T-cell (primary cell): ENCODE data around the gene MTX3. TPM values are rescaled to one million over a fixed set of nuclear protein-coding genes. Genes with fewer than 3 reads are reported as not detected.

Experiments used
- ATAC-seq, 4 experiments: fragments of 200-7000 bp in 3 of 4; fragments of 150-1000 bp in 1 of 4; cut with Tn5 transposase; replicated peaks in 1 of 4; 1 replicate in 3 of 4; 2 replicates in 1 of 4; pipeline ENCODE4 v1.10.0; 2021; ENCODE audit warnings: moderate library complexity in 3 of 4, mild to moderate bottlenecking in 2 of 4, moderate number of reproducible peaks in 1 of 4
- CTCF ChIA-PET, 2 donors: fragments of 300-600 bp; sonication (Branson Sonifier 250); formaldehyde crosslinking; loops; one replicate each; lab custom pipeline; 2022; ENCODE audit warnings: antibody characterized with exemption in 2 of 2; lab: Charles Lee
- POLR2A ChIA-PET, 2 donors: fragments of 300-600 bp; sonication (Branson Sonifier 250); formaldehyde crosslinking; loops; one replicate each; lab custom pipeline; 2022; ENCODE audit warnings: antibody characterized with exemption in 2 of 2; lab: Charles Lee
- DNase-seq, 35 experiments: peaks; one replicate each; pipeline versions ENCODE4 v3.0.0 to v3.0.0-alpha.2; 2013 to 2023
- H3K27ac ChIP-seq: one replicate; pipeline ENCODE4 v1.5.1; 2013; ENCODE audit warnings: low read length
- H3K27me3 ChIP-seq, 2 experiments: replicated peaks in 1 of 2; 1 replicate in 1 of 2; 2 replicates in 1 of 2; pipeline versions ENCODE4 v1.6.1 to v1.7.0; 2013; ENCODE audit warnings: low read length in 1 of 2, mixed read lengths in 1 of 2; ENCODE audit not compliant: control insufficient read depth in 2 of 2, insufficient read depth in 2 of 2; ENCODE audit errors: extremely low read depth in 1 of 2
- H3K36me3 ChIP-seq, 2 donors: 1 replicate in 1 of 2; 2 replicates in 1 of 2; pipeline versions ENCODE4 v1.6.1 to v1.7.0; 2013; ENCODE audit warnings: low read length in 1 of 2; ENCODE audit not compliant: control insufficient read depth in 2 of 2, insufficient read depth in 1 of 2; ENCODE audit errors: extremely low read depth in 1 of 2
- H3K4me1 ChIP-seq, 2 experiments: 1 replicate in 1 of 2; 2 replicates in 1 of 2; pipeline versions ENCODE4 v1.6.1 to v1.7.0; 2013; ENCODE audit warnings: low read length in 2 of 2, mixed read lengths in 1 of 2; ENCODE audit not compliant: insufficient read depth in 2 of 2, control insufficient read depth in 1 of 2; ENCODE audit errors: extremely low read depth in 1 of 2
- H3K4me3 ChIP-seq, 2 donors: 1 replicate in 1 of 2; 2 replicates in 1 of 2; pipeline versions ENCODE4 v1.5.1 to v1.7.0; 2013; ENCODE audit warnings: mild to moderate bottlenecking in 2 of 2, low read length in 1 of 2, moderate library complexity in 1 of 2; ENCODE audit not compliant: control insufficient read depth in 1 of 2; ENCODE audit errors: extremely low read depth in 1 of 2
- H3K9me3 ChIP-seq: 2 replicates; pipeline ENCODE4 v1.7.0; 2013
- H3K27ac Mint-ChIP-seq, 2 donors: one replicate each; pipeline ENCODE4 v1.8.0; 2020 to 2021; ENCODE audit warnings: mild to moderate bottlenecking in 2 of 2, mixed read lengths in 2 of 2
- H3K27me3 Mint-ChIP-seq, 2 donors: one replicate each; pipeline ENCODE4 v1.8.0; 2021 to 2022; ENCODE audit warnings: mixed read lengths in 2 of 2
- H3K36me3 Mint-ChIP-seq: one replicate; pipeline ENCODE4 v1.8.0; 2021; ENCODE audit warnings: mixed read lengths
- H3K4me1 Mint-ChIP-seq, 3 donors: one replicate each; pipeline ENCODE4 v1.8.0; 2020 to 2022; ENCODE audit warnings: mixed read lengths in 3 of 3, mild to moderate bottlenecking in 1 of 3
- H3K4me3 Mint-ChIP-seq, 3 donors: one replicate each; pipeline ENCODE4 v1.8.0; 2020 to 2022; ENCODE audit warnings: mild to moderate bottlenecking in 3 of 3, mixed read lengths in 3 of 3, moderate library complexity in 3 of 3
- H3K9me3 Mint-ChIP-seq, 3 donors: one replicate each; pipeline ENCODE4 v1.8.0; 2020 to 2022; ENCODE audit warnings: mixed read lengths in 3 of 3
- WGBS: methylation state at CpG from one replicate; pipeline ENCODE4 v1.1.5; 2013; ENCODE audit warnings: missing lambda C conversion rate; ENCODE audit not compliant: insufficient coverage; 5-methylcytosine and 5-hydroxymethylcytosine counted together
- total RNA-seq, 35 experiments: library from RNA in 6 of 35; stranded (reverse) in 6 of 35; fragments of 120-200 nt in 1 of 35; gene quantifications; one replicate each; pipeline versions ENCODE4 v1.2.1 to v1.2.4 and lab custom pipeline; 2013 to 2026

MTX3 gene
- total RNA-seq, 5 donors from 2014 or later (not counting 1 experiment from before 2014, with no cell fraction given), result 17.9 to 28.7 (median 21.0) TPM

DNA sequence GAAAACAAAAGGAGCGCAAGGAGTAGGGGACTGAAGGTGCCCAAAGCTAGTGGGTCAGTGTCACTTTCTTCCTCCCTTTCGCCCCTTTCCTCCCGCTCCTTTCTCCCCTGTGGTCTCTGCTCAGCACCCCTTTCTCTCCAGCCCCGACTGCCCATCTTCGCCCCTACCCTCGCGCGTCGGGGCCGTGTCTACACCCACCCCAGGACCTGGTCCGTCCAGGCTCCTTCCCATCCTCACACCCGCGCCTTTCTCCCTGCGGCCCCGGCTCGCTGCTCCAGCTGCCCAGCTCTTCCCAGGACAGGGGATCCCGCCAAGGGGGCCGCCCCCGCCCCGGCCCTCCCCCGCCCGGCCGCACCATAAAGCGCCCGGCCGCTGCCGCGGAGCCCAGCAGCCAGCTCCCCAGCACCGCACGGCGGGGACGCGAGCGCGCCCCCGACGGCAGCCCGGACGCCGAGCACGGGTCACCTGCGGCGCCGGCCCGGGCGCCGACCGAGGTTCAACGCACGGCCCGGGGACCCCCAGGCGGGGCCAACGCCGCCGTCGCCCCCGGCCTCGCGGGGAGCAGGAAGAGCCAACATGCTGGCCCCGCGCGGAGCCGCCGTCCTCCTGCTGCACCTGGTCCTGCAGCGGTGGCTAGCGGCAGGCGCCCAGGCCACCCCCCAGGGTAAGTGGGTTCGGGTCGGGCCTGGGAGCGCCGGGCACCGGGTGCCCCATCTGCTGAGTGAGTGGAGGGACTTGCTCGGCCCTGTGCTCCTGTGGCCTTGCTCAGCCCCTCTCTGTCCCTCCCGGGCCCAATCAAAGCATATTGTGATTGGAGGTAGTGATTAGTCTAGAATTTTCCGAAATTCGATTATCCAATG lies 44.1 kb upstream of the MTX3 start, which contains the start of gene THBS4:
THBS4 (plus strand) TSS at position 387 of the 860 bp plus-strand sequence; CDS start at position 577, 190 bp downstream.
- Histone ChIP-seq H3K9me3 (no peaks in the 10 kb centered on the region), H3K27me3 (peaks cover 22 to 28% of the 10 kb centered on the region in 2 experiments), H3K36me3 (no peaks in the 10 kb centered on the region), H3K27ac (no peak within 1 kb of the TSS), H3K4me3 (peak within 1 kb of the TSS in 1 of 2 donors; percentile 44), H3K4me1 (peaks cover 3 to 8% of the 10 kb centered on the region in 2 experiments)
- peak within 1 kb of the TSS in 1 of 2 donors; percentile 39 for H3K27ac Mint-ChIP-seq
- ATAC-seq (peak in 3 of 4 experiments; percentile 46 to 58 (median 48)), DNase-seq (peak in 1 of 35 experiments; percentile 4)
- WGBS, result 11% methylated on average over 64 of the region's 76 CpGs
- H3K36me3 Mint-ChIP-seq, result no peaks in the 10 kb centered on the region
- peaks cover 54 to 65% of the 10 kb centered on the region in 2 donors for H3K27me3 Mint-ChIP-seq
- CTCF ChIA-PET, result no interaction called here
- H3K9me3 Mint-ChIP-seq, result no peaks in the 10 kb centered on the region
- H3K4me3 Mint-ChIP-seq, result peak within 1 kb of the TSS; percentile 6 to 56 (median 56)
- POLR2A ChIA-PET, result interaction anchor here in 1 of 2 donors (1.1 kb wide), 1 partner anchor 11 kb away, joined by 4 read pairs; no protein-coding TSS in a partner anchor
- peaks cover 7 to 15% (median 8%) of the 10 kb centered on the region in 3 donors for H3K4me1 Mint-ChIP-seq

DNA sequence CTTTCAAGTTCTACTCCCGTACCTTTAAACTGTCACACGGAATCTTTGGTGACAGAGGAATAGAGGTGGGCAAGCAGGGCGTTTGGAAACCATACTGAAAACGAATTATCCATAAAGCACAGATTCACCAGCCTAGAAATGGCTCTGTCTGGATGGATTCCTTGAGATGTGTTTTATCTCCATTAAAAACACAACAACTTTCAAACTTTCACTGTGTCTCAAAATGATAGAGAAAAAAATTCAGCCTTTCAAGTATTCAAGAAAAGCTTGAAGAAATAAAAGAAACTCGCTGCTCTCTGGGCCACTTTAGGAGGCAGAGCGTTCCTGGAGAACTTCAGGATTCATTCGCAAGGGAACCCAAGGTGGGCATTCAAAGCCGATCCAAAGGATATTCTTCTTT lies 43.5 kb upstream of the MTX3 start:
- CTCF ChIA-PET, result no interaction called here
- peaks cover 3 to 8% of the 10 kb centered on the region in 2 experiments for H3K4me1 ChIP-seq
- Mint-ChIP-seq H3K27ac (no peak overlapping the region), H3K9me3 (no peaks in the 10 kb centered on the region), H3K4me1 (peaks cover 7 to 15% (median 8%) of the 10 kb centered on the region in 3 donors), H3K36me3 (no peaks in the 10 kb centered on the region), H3K4me3 (peak overlapping the region in 1 of 3 donors; percentile 54), H3K27me3 (peaks cover 49 to 61% of the 10 kb centered on the region in 2 donors)
- DNase-seq, result no peak
- 32% methylated on average over 3 of the region's 8 CpGs for WGBS
- peak overlapping the region in 1 of 2 donors; percentile 44 for H3K4me3 ChIP-seq
- peaks cover 22 to 28% of the 10 kb centered on the region in 2 experiments for H3K27me3 ChIP-seq
- H3K9me3 ChIP-seq, result no peaks in the 10 kb centered on the region
- POLR2A ChIA-PET, result interaction anchor here in 1 of 2 donors (1.1 kb wide), 1 partner anchor 11 kb away, joined by 4 read pairs; no protein-coding TSS in a partner anchor
- no peak for ATAC-seq
- no peaks in the 10 kb centered on the region for H3K36me3 ChIP-seq
- no peak overlapping the region for H3K27ac ChIP-seq

DNA sequence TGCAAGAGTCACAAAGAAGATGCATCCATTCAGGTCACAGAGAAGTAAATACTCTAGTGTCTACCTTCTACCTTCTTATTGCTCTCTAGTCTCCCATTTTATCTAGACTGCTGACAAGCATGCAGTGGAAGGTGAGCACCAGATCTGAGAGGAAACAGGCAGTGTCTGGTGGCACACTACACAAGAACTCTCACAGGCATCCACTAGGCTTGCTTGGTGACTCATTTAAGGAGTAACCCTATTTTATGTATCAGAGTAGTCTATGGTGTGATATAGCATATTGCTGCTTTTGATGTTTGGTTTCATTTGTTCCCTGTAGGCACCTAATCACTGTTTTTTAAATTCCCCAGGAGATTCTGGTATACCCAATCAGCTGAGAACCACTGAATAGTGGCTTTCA lies 42.5 kb upstream of the MTX3 start:
- no peaks in the 10 kb centered on the region for H3K36me3 ChIP-seq
- no peak overlapping the region for H3K27ac ChIP-seq
- peak in 2 of 4 experiments; percentile 32 to 62 for ATAC-seq
- H3K27ac Mint-ChIP-seq, result no peak overlapping the region
- ChIA-PET CTCF (no interaction called here), POLR2A (no interaction called here)
- H3K9me3 Mint-ChIP-seq, result no peaks in the 10 kb centered on the region
- DNase-seq, result no peak
- no peak overlapping the region for H3K4me3 ChIP-seq
- H3K4me1 Mint-ChIP-seq, result peaks cover 7 to 15% (median 8%) of the 10 kb centered on the region in 3 donors
- no peaks in the 10 kb centered on the region for H3K36me3 Mint-ChIP-seq
- peaks cover 3 to 8% of the 10 kb centered on the region in 2 experiments for H3K4me1 ChIP-seq
- H3K9me3 ChIP-seq, result no peaks in the 10 kb centered on the region
- H3K27me3 ChIP-seq, result peaks cover 22 to 28% of the 10 kb centered on the region in 2 experiments
- peaks cover 49 to 57% of the 10 kb centered on the region in 2 donors for H3K27me3 Mint-ChIP-seq
- H3K4me3 Mint-ChIP-seq, result no peak overlapping the region

DNA sequence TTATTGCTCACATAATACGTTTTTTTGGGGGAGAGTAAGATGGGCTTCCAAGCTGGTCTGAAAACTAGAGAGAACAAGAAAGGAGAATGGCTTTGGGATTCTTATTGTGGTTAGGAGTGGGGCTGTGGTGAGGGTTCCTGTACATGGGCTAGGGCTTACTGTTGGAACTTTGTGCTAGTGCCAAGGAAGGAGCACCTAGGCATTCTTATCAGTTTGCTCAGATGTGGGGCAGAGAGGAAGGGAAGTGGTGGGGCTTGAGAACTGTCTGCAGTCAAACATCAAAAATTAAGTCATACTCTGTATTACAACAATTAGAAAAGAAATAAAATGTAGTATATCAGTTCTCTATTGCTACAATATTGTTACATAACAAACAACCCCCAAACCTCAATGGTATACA lies 40.0 kb upstream of the MTX3 start:
- H3K27ac Mint-ChIP-seq, result no peak overlapping the region

DNA sequence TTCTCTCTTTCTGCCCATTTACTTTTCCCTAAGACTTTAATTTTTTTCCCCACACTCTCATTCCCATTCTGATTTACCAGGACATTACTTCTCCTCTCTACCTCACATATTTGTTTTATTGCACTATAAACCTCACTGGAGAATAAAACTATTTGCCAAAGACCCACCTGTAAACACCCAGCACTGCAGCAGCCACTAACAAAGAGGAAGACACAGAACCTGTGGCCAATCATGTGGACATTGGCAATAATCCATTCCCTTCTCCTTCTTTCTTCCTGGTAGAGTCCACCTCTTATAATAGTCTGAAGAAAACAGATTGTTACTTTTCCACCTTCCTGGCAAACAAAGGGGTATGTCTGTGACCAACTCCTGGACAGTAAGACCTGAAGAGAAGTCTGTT lies 35.8 kb upstream of the MTX3 start:
- no peaks in the 10 kb centered on the region for H3K9me3 ChIP-seq
- Mint-ChIP-seq H3K4me3 (no peak overlapping the region), H3K27me3 (peaks cover 5 to 6% of the 10 kb centered on the region in 2 donors), H3K4me1 (peaks cover 0 to 21% (median 6%) of the 10 kb centered on the region in 3 donors), H3K9me3 (no peaks in the 10 kb centered on the region), H3K36me3 (no peaks in the 10 kb centered on the region), H3K27ac (no peak overlapping the region)
- ChIA-PET POLR2A (no interaction called here), CTCF (no interaction called here)
- peaks cover 0 to 2% of the 10 kb centered on the region in 2 experiments for H3K27me3 ChIP-seq
- H3K4me1 ChIP-seq, result peaks cover 0 to 6% of the 10 kb centered on the region in 2 experiments
- H3K4me3 ChIP-seq, result no peak overlapping the region
- no peaks in the 10 kb centered on the region for H3K36me3 ChIP-seq
- ATAC-seq, result no peak
- H3K27ac ChIP-seq, result no peak overlapping the region
- no peak for DNase-seq

More for the DNA sequence above, 40.0 kb upstream of the MTX3 start:
- Mint-ChIP-seq H3K27me3 (peaks cover 37 to 38% of the 10 kb centered on the region in 2 donors), H3K36me3 (no peaks in the 10 kb centered on the region), H3K9me3 (no peaks in the 10 kb centered on the region), H3K4me1 (peaks cover 7 to 20% (median 8%) of the 10 kb centered on the region in 3 donors), H3K4me3 (no peak overlapping the region)
- H3K27me3 ChIP-seq, result peaks cover 19 to 22% of the 10 kb centered on the region in 2 experiments
- ChIA-PET CTCF (no interaction called here), POLR2A (no interaction called here)
- no peak overlapping the region for H3K4me3 ChIP-seq
- ATAC-seq (peak in 1 of 4 experiments; percentile 44), DNase-seq (no peak)
- no CpG with 5 or more reads among the region's 1 CpG for WGBS
- no peaks in the 10 kb centered on the region for H3K9me3 ChIP-seq
- peaks cover 3 to 8% of the 10 kb centered on the region in 2 experiments for H3K4me1 ChIP-seq
- H3K36me3 ChIP-seq, result no peaks in the 10 kb centered on the region
- H3K27ac ChIP-seq, result no peak overlapping the region

DNA sequence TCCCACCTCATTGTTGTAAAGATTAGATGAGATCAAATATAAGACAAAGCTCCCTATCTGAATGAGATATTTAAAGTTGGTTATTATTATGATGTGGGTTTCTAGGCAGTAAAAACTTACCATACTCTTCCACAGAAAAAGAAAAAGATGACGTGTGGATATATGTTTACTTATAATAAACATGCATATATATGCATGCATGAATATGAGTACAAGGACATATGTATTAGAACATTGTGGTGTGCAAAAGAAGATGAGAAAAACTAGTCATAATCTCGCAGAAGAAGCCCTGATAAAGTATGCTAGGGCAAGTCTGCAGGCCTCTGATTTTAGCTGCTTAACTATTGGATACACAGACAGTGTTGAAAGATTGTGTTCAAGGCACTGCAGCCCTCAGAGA lies 34.0 kb upstream of the MTX3 start:
- H3K4me3 ChIP-seq, result no peak overlapping the region
- Mint-ChIP-seq H3K27me3 (peaks cover 6% of the 10 kb centered on the region in 2 donors), H3K27ac (no peak overlapping the region), H3K4me1 (peaks cover 0 to 11% (median 2%) of the 10 kb centered on the region in 3 donors), H3K36me3 (no peaks in the 10 kb centered on the region), H3K9me3 (no peaks in the 10 kb centered on the region), H3K4me3 (no peak overlapping the region)
- H3K27me3 ChIP-seq, result no peaks in the 10 kb centered on the region
- no peak for DNase-seq
- peaks cover 0 to 3% of the 10 kb centered on the region in 2 experiments for H3K4me1 ChIP-seq
- no peak overlapping the region for H3K27ac ChIP-seq
- ChIA-PET CTCF (no interaction called here), POLR2A (no interaction called here)
- ATAC-seq, result no peak
- 70% methylated on average over 1 of the region's 2 CpGs for WGBS
- H3K9me3 ChIP-seq, result no peaks in the 10 kb centered on the region
- no peaks in the 10 kb centered on the region for H3K36me3 ChIP-seq
